CD4-positive, alpha-beta T cell treated with Interleukin-12 subunit alpha and Interleukin-12 subunit beta, for 1 hour (primary cell): ENCODE data around the gene WDR27.
"Not testable (repeated sequence)": the region's sequence is repeated elsewhere in the genome, so short reads cannot be mapped to it uniquely, and the experiment has no call there.

Experiments
- DNase-seq: peaks from one replicate; pipeline ENCODE4 v3.0.0-alpha.2; 2020

WDR27 gene

DNA sequence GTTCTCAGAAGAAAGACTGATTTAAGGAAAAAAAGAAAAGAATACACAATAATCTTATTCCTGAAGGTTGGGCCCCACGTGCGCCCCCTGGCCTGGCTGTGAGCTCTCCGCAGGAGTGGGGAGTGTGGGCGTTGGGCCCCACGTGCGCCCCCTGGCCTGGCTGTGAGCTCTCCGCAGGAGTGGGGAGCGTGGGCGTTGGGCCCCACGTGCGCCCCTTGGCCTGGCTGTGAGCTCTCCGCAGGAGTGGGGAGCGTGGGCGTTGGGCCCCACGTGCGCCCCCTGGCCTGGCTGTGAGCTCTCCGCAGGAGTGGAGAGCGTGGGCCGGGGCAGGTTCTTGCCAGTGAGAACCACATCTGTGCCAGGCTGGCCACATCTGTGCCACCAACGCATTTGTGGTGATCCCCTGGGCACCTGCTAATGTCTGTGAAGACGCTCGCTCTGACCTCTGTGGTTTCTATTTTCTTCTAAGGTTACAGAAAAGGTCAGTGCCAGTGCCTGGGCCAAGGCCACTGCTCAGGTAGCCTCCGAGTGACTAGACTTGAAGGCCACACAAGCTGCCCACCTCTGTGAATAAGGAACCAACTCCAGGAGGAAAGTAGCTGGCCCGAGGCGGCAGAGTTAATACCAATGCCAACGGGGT lies 41.0 kb downstream of the WDR27 start:
- DNase-seq: no peak

- DNase-seq: no peak
These were observed 41.8 kb downstream of the WDR27 start for GRCh38 chr6:169659820-169660610.

- DNase-seq: no peak
These were observed 44.6 kb downstream of the WDR27 start for GRCh38 chr6:169657284-169657610.

GRCh38 chr6:169656546-169657283 lies 45.1 kb downstream of the WDR27 start:
- no peak for DNase-seq

DNA sequence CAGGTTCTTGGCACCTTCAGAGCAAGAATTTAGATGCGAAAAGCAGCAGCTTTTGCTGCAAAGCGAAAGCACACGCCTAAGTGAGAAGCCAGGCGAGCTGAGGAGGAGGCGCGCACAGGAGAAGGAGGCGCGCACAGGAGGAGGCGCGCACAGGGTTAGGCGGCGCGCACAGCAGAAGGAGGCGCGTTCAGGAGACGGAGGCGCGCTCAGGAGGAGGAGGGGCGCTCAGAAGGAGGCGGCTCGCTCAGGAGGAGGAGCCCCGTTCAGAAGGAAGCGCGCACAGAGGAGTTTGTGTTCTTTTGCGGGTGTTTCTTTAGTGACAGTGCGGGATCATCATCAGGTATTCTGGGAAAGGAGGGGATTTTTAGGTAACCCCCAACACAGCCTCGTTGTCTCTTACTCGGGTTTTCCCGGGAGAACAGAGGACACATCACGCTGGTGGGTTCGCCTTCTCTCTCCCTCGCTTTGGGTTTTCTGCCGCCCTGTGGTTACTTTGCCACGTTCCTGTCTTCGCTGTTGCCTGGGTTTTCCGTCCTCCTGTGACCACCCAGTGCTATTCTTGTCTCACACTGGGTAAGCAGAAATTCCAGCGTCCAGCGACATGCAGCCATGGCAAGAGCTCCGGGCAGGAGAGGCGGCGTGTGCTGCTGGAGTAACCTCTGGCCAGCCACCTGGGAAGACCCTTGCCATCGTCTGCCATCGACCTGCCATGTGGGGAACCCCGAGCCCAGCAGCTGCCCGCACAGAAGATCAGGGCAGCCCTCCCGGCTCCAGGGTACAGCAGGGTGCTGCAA lies 47.0 kb downstream of the WDR27 start:
- DNase-seq: no peak

DNA sequence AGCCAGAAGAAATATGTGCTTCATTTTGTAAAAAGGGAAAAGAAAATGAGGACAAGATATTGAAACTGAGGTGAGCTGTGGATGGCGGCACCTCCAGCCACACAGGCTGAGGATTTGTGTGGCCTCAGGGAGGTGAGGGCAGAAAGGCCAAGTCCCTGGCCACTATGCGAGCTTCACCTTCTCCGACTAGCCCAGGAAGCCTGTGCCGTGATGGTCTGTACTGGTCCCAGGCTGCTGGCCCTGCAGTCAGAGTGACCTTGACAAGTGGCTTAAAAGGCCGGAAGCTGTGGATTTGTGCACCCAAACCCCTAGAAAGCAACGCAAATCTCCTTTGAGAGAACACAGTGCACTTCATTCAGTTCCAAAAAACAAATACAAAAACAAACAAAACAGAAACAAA lies 48.1 kb downstream of the WDR27 start:
- DNase-seq: no peak

DNA sequence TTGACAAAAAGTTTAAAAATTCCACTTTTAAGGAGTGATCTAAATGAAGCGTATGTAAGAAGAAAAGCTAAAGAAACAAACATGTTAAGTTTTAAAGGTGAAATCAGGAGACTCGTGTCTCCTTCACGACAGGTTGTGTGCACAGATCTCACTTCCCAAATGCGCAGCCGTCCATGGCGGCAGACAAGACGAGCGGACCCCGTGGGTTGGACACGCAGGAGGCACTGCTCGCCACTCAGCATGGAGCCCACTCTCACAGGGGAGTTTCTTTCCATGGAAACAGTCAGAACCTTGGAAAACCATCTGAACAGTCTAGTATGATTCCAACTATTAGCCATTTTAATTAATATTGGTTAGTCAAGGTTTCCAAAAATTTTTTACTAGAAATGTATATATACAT lies 48.9 kb downstream of the WDR27 start:
- DNase-seq: no peak

DNA sequence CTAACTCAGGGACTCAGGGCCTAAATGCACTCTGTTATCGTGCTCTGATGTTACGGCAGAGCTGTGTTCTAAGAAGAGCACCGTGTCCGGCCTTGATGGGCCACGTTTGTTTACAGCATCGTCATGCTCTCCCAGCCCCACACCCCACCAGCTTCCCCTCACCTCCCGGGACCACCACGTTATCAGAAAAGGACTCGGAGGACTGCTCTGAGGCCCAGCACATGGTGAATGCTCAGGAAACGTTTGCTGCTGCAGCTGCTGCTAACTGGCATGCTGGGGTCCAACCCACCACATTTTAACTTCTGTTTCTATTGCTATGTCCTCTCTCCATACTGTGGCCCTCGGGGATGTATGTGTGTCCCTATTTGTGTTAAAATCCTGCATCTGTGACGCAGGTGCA lies 50.3 kb downstream of the WDR27 start:
- DNase-seq: no peak

GRCh38 chr6:169650959-169651292 lies 50.9 kb downstream of the WDR27 start:
- no peak for DNase-seq

GRCh38 chr6:169650241-169650958 lies 51.4 kb downstream of the WDR27 start:
- DNase-seq: no peak

- no peak for DNase-seq
These were observed 53.2 kb downstream of the WDR27 start for GRCh38 chr6:169648617-169649016.

GRCh38 chr6:169648092-169648491 lies 53.7 kb downstream of the WDR27 start:
- no peak for DNase-seq

- DNase-seq: no peak
These were observed 54.2 kb downstream of the WDR27 start for GRCh38 chr6:169647637-169648036.

GRCh38 chr6:169646906-169647567 lies 54.8 kb downstream of the WDR27 start:
- DNase-seq: no peak

GRCh38 chr6:169645459-169645858 lies 56.4 kb downstream of the WDR27 start:
- not testable (repeated sequence) for DNase-seq

DNA sequence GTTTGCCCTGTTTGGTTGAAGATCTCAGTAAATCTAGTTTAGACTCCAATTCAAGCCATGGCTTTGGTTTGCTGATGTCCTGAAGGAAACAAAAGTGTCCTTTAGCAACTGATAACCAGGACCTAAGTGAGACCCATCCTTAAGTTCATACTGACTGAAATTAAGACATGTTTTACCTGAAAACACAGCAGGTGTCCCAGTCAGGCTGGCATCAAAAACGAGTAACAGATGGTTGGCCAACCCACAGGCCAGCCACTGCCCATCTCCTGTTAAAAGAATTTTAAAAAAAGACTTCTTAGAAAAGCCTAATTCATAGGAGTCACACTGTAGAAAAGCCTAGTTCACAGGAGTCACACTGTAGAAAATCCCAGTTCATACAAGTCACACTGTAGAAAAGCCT lies 58.3 kb downstream of the WDR27 start:
- DNase-seq: no peak

DNA sequence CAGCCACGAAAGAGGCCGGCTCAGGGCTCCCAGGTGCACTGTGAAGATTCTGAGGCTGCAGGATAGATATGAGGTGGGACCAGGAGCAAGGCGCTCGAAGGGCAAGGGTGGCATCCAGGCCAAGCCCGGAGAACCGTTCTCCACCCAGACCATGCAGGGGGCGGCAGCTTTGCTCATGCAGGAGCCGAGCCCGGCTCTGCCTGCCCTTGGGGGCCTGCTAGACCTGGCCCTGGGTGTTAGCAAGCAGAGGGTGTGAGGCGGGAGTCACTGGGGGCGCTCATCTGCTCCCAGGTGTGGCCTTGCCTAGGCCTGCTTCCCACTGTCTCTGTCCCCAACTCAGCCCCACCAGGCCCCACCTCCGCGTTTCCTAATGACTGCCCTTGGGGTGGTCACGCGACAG lies 59.4 kb downstream of the WDR27 start:
- no peak for DNase-seq

DNA sequence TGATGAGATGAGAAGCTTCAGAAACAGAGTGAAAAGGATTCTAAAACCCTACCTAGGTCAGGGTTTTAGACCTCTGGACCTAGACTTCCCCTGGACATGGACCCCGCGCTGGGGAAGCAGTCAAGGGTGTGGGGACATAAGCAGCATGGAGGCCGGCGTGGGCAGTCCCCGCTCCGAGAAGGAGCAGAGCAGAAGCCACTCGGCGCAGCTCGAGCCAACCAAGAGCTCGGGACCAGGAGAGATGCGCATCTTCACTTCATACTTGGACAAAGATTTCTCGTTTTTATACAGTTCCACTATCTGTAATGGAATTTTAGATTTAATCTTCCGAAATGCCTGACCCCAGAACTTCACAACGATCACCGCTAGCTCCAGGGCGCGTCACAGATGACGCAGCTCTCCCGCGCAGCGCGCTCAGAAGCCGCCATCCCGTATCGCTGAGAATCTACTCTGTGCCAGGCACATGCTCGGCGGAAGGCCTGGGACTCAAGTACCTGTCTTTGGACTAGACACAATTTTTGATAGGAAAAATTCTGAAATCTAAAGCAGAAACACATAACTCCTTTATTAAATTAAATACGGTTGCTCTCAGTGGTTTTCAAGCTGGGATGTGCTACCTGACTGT lies 60.3 kb downstream of the WDR27 start:
- no peak for DNase-seq

DNA sequence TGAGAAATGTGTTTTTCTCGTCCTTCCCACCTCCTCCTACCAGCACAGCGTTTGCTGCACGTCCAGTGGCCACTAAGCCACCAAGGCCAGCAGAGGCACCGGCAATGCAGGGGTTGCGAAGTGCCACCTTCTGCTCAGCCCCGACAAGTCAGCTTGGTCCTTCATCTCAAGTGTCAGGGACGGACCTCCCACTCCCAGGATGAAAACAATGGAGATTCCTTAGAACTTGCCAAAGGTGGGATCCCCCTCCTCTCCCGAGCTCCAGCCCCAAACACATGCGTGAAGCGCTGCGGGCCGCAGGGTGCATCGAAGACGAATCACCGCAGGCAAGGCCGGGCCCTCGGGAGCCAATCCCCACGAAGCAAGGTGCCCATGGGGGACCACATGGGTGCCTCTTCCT lies 60.8 kb downstream of the WDR27 start:
- no peak for DNase-seq

- DNase-seq: no peak
These were observed 61.4 kb downstream of the WDR27 start for GRCh38 chr6:169640351-169640852.

DNA sequence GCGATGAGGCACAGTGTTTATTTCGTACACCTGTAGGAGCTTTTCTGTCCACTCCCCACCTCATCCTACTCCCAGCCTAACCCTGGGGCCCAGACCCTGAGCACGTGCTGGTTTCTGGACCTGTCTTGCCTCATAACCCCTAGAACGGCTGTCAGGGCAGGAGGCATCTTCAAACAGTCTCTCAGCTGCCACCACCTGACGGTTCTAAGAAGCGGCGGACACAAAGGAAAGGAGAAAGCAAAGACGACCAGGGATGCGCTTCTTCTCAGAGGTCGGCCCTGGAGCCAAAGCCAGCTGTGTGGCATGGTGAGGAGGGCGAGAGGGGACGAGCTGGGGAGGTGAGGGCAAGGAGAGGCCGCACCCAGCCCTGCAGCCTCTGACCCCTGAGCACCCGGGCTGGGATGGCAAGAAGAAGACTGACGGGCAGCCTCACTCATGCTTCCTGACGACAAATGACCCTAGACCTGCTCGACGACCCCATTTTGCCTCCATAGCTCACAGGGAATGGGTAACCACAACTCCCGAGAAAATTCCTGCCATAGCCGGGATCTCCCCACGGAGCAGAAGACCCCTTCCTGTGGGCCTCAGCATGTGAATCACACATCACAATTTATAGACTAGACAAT lies 62.1 kb downstream of the WDR27 start:
- no peak for DNase-seq
